Suprapubic skin (tissue), 4 donors: ENCODE results near the gene RBBP8NL. TPM values are rescaled to one million over a fixed set of nuclear protein-coding genes. Genes with fewer than 3 reads are reported as not detected.

Experiments
- DNase-seq, 2 donors: peaks; one replicate each; pipeline ENCODE4 v3.0.0-alpha.2; 2019; ENCODE audit warnings: low spot score in 2 of 2
- H3K27ac ChIP-seq: fragments of 200-600 bp; sonication (generic); one replicate; pipeline ENCODE4 v1.5.1; 2019
- H3K27me3 ChIP-seq: fragments of 200-600 bp; sonication (generic); one replicate; pipeline ENCODE4 v1.5.1; 2019
- H3K36me3 ChIP-seq: fragments of 200-600 bp; sonication (generic); one replicate; pipeline ENCODE4 v1.5.1; 2019
- H3K4me1 ChIP-seq: fragments of 200-600 bp; sonication (generic); one replicate; pipeline ENCODE4 v1.5.1; 2019
- H3K4me3 ChIP-seq: fragments of 200-600 bp; sonication (generic); one replicate; pipeline ENCODE4 v1.5.1; 2019; ENCODE audit warnings: mild to moderate bottlenecking
- H3K9me3 ChIP-seq: fragments of 200-600 bp; sonication (generic); one replicate; pipeline ENCODE4 v1.5.1; 2019
- CTCF ChIP-seq, 2 donors: fragments of 200-600 bp in 1 of 2; fragments of 450-650 bp in 1 of 2; sonication (generic) in 1 of 2; IDR thresholded peaks; one replicate each; pipeline ENCODE4 v1.5.1; 2016 to 2019; ENCODE audit warnings: antibody characterized with exemption in 2 of 2, mild to moderate bottlenecking in 1 of 2, moderate library complexity in 1 of 2
- EP300 ChIP-seq: sonication (generic); formaldehyde crosslinking; IDR thresholded peaks from one replicate; pipeline ENCODE4 v1.6.1; 2017; ENCODE audit warnings: antibody characterized with exemption
- POLR2A ChIP-seq, 2 donors: fragments of 450-650 bp; IDR thresholded peaks; one replicate each; pipeline ENCODE4 v1.6.1; 2017; ENCODE audit warnings: antibody characterized with exemption in 2 of 2, mild to moderate bottlenecking in 2 of 2, moderate library complexity in 2 of 2
- POLR2AphosphoS5 ChIP-seq, 3 donors: sonication (generic); formaldehyde crosslinking; IDR thresholded peaks; one replicate each; pipeline ENCODE4 v1.6.1; 2017; ENCODE audit warnings: antibody characterized with exemption in 3 of 3
- WGBS: methylation state at CpG from one replicate; pipeline ENCODE4 v1.1.5; 2018; 5-methylcytosine and 5-hydroxymethylcytosine counted together
- total RNA-seq, 4 donors: library from RNA; depleted of rRNA; stranded (reverse); fragments of >200 nt; gene quantifications; one replicate each; pipeline ENCODE4 v1.1.0, GENCODE V29; 2016

Gene RBBP8NL
- total RNA-seq, 4 donors from 2014 or later, result 2.0 to 6.6 (median 3.9) TPM

GRCh38 chr20:62418709-62419487 is 8.4 kb downstream of the RBBP8NL start:
- peaks cover 3% of the 10 kb centered on the region for H3K4me1 ChIP-seq
- no peaks in the 10 kb centered on the region for H3K9me3 ChIP-seq
- no peaks in the 10 kb centered on the region for H3K36me3 ChIP-seq
- no peak for DNase-seq
- H3K27me3 ChIP-seq, result peaks cover 34% of the 10 kb centered on the region
- H3K27ac ChIP-seq, result no peak overlapping the region
- H3K4me3 ChIP-seq, result no peak overlapping the region
- 68% methylated on average over 18 of the region's 19 CpGs for WGBS
- TF ChIP-seq POLR2AphosphoS5 (IDR thresholded peaks at IDR 0.05) (no peak), CTCF (IDR thresholded peaks at IDR 0.05) (no peak), POLR2A (IDR thresholded peaks at IDR 0.05) (no peak), EP300 (no peak)

- no peak for DNase-seq
- TF ChIP-seq POLR2AphosphoS5 (IDR thresholded peaks at IDR 0.05) (no peak), POLR2A (IDR thresholded peaks at IDR 0.05) (no peak), EP300 (no peak), CTCF (IDR thresholded peaks at IDR 0.05) (no peak)
- Histone ChIP-seq H3K36me3 (no peaks in the 10 kb centered on the region), H3K4me3 (no peak overlapping the region), H3K27ac (no peak overlapping the region), H3K4me1 (no peaks in the 10 kb centered on the region), H3K9me3 (no peaks in the 10 kb centered on the region), H3K27me3 (peaks cover 27% of the 10 kb centered on the region)
- WGBS, result 87% methylated on average over 20 of the region's 25 CpGs
Observed at GRCh38 chr20:62417981-62418708, 9.2 kb downstream of the RBBP8NL start.

- H3K9me3 ChIP-seq, result no peaks in the 10 kb centered on the region
- no peak for TF ChIP-seq POLR2AphosphoS5 (IDR thresholded peaks at IDR 0.05)
- no peak for TF ChIP-seq EP300
- TF ChIP-seq CTCF (IDR thresholded peaks at IDR 0.05), result no peak
- no peak for TF ChIP-seq POLR2A (IDR thresholded peaks at IDR 0.05)
- DNase-seq, result no peak
Observed at GRCh38 chr20:62416651-62417637, 10.4 kb downstream of the RBBP8NL start.

GRCh38 chr20:62415354-62416111 is 11.8 kb downstream of the RBBP8NL start:
- H3K27ac ChIP-seq, result no peak overlapping the region
- H3K9me3 ChIP-seq, result no peaks in the 10 kb centered on the region
- no peak for DNase-seq
- TF ChIP-seq CTCF (IDR thresholded peaks at IDR 0.05) (no peak), POLR2AphosphoS5 (IDR thresholded peaks at IDR 0.05) (no peak), POLR2A (IDR thresholded peaks at IDR 0.05) (no peak), EP300 (no peak)
- H3K4me3 ChIP-seq, result no peak overlapping the region
- H3K4me1 ChIP-seq, result no peaks in the 10 kb centered on the region
- peaks cover 21% of the 10 kb centered on the region for H3K27me3 ChIP-seq
- no peaks in the 10 kb centered on the region for H3K36me3 ChIP-seq
- 63% methylated on average over 8 of the region's 24 CpGs for WGBS

More at GRCh38 chr20:62416651-62417637, 10.4 kb downstream of the RBBP8NL start:
- 80% methylated on average over 33 of the region's 43 CpGs for WGBS
- Histone ChIP-seq H3K36me3 (no peaks in the 10 kb centered on the region), H3K27me3 (peaks cover 21% of the 10 kb centered on the region), H3K4me1 (no peaks in the 10 kb centered on the region), H3K27ac (no peak overlapping the region), H3K4me3 (no peak overlapping the region)
